OCI-LY3 (cell line): Measurements from ENCODE around the gene GPC4.

Experiments used
- H2AFZ ChIP-seq: fragments of 200-600, 300-600 bp; shearing (Covaris generic); 2 replicates; pipeline ENCODE4 v1.6.0; 2014; ENCODE audit warnings: antibody characterized with exemption, low read depth, low read length
- H3K27ac ChIP-seq: fragments of 200-600, 300-600 bp; sonication (generic); 2 replicates; pipeline ENCODE4 v1.5.1; 2014; ENCODE audit warnings: mild to moderate bottlenecking, low read length, moderate library complexity, mixed read lengths
- H3K27me3 ChIP-seq: fragments of 200-600, 300-600 bp; sonication (generic); 2 replicates; pipeline ENCODE4 v1.6.1; 2014; ENCODE audit warnings: low read depth, low read length, mixed read lengths
- H3K36me3 ChIP-seq: fragments of 200-600, 300-600 bp; sonication (generic); replicated peaks from 2 replicates; pipeline ENCODE3; 2014; ENCODE audit warnings: low read depth, low read length, mixed read lengths
- H3K4me1 ChIP-seq: fragments of 300-600, 200-600 bp; sonication (generic); 2 replicates; pipeline ENCODE4 v1.6.1; 2014; ENCODE audit warnings: low read length, mixed read lengths
- H3K4me2 ChIP-seq: fragments of 200-600, 300-600 bp; sonication (generic); 2 replicates; pipeline ENCODE4 v1.6.1; 2014; ENCODE audit warnings: low read length, mixed read lengths
- H3K4me3 ChIP-seq: fragments of 300-600, 200-600 bp; sonication (generic); 2 replicates; pipeline ENCODE4 v1.5.1; 2014; ENCODE audit warnings: antibody characterized with exemption, mild to moderate bottlenecking, low read length, moderate library complexity
- H3K79me2 ChIP-seq: fragments of 300-600, 200-600 bp; shearing (Covaris generic); 2 replicates; pipeline ENCODE4 v1.6.1; 2014; ENCODE audit warnings: mild to moderate bottlenecking, low read length, mixed read lengths
- H3K9ac ChIP-seq: fragments of 300-600, 200-600 bp; shearing (Covaris generic); 2 replicates; pipeline ENCODE4 v1.6.0; 2014; ENCODE audit warnings: mild to moderate bottlenecking, low read length, moderate library complexity
- H3K9me3 ChIP-seq: fragments of 200-600, 300-600 bp; shearing (Covaris generic); 2 replicates; pipeline ENCODE4 v1.6.1; 2014; ENCODE audit warnings: low read length, mixed read lengths; ENCODE audit not compliant: insufficient read depth
- H4K20me1 ChIP-seq: fragments of 200-600, 300-600 bp; sonication (generic); 2 replicates; pipeline ENCODE4 v1.6.1; 2016; ENCODE audit warnings: low read length, mixed read lengths; ENCODE audit not compliant: insufficient read depth
- EZH2phosphoT487 ChIP-seq: fragments of 200-600 bp; shearing (Covaris generic); IDR thresholded peaks from 2 replicates; pipeline ENCODE4 v1.6.1; 2018; ENCODE audit warnings: antibody characterized with exemption, mixed run types, low read depth
- TF ChIP-seq, protein P1 (sequence below): fragments of 200-600, 300-600 bp; sonication (generic); IDR thresholded peaks from 2 replicates; pipeline ENCODE4 v1.5.1; 2014; ENCODE audit warnings: antibody characterized with exemption, low read length, low read depth

GPC4 gene

DNA sequence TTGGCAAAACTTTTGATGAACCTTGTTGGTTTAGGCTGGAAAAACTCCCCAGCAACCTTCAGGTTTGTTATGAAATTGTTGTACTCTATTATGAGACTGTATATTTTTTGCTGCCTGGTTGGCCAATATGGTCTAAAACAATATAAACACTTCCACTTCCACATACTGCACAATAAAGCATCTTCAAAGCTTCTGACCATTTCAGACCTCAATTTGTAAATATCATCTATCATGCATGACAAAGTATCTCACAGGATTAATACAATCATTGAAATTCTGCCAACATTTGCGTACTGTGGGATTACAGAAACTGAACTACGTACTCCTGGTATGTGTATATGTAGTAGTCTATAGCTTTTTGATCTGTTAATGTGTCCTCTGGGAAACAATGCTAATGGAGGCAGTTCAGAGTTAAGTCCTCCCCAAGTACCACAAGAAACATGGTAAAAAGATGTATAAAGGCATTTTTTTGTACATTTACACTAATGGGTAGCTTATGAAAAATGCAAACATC, 40.4 kb downstream of the GPC4 start:
- H3K9ac ChIP-seq = no peak overlapping the region
- no peaks in the 10 kb centered on the region for H3K36me3 ChIP-seq
- no peak overlapping the region for H3K4me3 ChIP-seq
- H3K4me1 ChIP-seq = no peaks in the 10 kb centered on the region
- TF ChIP-seq EZH2phosphoT487 = no peak
- TF ChIP-seq, protein P1, sequence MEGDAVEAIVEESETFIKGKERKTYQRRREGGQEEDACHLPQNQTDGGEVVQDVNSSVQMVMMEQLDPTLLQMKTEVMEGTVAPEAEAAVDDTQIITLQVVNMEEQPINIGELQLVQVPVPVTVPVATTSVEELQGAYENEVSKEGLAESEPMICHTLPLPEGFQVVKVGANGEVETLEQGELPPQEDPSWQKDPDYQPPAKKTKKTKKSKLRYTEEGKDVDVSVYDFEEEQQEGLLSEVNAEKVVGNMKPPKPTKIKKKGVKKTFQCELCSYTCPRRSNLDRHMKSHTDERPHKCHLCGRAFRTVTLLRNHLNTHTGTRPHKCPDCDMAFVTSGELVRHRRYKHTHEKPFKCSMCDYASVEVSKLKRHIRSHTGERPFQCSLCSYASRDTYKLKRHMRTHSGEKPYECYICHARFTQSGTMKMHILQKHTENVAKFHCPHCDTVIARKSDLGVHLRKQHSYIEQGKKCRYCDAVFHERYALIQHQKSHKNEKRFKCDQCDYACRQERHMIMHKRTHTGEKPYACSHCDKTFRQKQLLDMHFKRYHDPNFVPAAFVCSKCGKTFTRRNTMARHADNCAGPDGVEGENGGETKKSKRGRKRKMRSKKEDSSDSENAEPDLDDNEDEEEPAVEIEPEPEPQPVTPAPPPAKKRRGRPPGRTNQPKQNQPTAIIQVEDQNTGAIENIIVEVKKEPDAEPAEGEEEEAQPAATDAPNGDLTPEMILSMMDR = no peak
- H3K27ac ChIP-seq = no peak overlapping the region
- no peak overlapping the region for H2AFZ ChIP-seq
- no peak overlapping the region for H3K4me2 ChIP-seq
- H3K9me3 ChIP-seq = no peaks in the 10 kb centered on the region
- no peaks in the 10 kb centered on the region for H4K20me1 ChIP-seq
- no peaks in the 10 kb centered on the region for H3K79me2 ChIP-seq
- no peaks in the 10 kb centered on the region for H3K27me3 ChIP-seq

DNA sequence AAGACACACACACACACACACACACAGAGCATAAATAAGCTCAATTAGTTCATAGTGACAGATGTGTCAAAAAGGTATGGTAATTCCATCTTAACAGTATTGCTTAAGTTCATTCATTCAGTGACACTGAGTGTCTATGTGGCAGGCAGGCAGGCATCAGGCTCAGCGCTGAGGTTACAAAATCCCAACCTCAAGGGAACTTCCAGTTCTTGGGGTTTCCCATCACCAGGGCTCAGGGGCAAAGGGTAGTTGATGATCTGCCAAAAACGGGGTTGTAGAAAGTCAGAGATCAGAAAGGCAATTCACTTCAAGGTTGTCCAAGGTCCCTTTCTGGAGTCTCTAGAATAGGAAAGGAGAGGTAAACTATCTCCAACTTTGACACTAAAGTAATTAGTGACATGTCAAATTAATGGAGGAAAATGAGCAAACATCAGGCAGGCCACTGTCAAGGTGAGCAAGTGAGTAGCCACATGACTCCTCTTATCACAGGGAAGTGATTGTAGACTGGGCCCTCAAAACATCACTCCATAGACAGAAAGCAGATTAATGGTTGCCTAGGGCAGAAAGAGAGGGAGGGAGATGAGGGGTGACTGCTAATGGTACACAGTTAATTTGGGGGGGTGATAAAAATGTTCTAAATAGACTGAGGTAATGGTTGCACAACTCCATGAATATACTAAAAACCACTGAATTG, 41.8 kb downstream of the GPC4 start:
- H3K9ac ChIP-seq = no peak overlapping the region
- H3K4me1 ChIP-seq = no peaks in the 10 kb centered on the region
- no peaks in the 10 kb centered on the region for H3K27me3 ChIP-seq
- H2AFZ ChIP-seq = no peak overlapping the region
- no peaks in the 10 kb centered on the region for H3K36me3 ChIP-seq
- no peak overlapping the region for H3K4me2 ChIP-seq
- no peaks in the 10 kb centered on the region for H3K9me3 ChIP-seq
- H3K79me2 ChIP-seq = no peaks in the 10 kb centered on the region
- no peak overlapping the region for H3K4me3 ChIP-seq
- no peaks in the 10 kb centered on the region for H4K20me1 ChIP-seq
- TF ChIP-seq, protein P1 = no peak
- H3K27ac ChIP-seq = no peak overlapping the region

DNA sequence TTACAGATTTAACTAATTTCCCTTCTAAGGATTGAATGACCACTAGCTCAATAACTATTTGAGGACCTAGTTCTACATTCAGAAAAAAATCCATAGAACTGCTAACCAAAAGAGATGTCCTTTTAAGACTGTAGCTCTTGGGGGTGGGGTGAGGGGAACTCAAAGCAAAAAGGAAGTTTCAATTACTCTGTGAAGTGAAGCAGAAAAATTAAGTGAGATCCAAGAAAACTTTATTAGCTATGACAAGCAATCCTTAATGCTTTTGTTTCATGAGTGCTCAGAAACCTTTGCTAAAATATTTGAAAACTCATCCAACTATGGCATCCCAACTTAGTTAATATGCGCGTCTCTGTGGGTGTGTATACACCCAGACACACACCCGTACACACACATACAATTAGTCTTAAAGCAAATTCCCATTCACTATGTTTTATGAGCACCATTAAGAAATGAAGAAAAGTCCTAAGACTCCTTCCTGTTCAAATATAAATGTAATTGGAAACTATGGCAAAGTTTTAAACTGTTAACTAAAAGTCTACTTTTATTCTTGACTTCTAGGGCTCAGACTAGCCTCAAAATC, 44.5 kb downstream of the GPC4 start:
- no peaks in the 10 kb centered on the region for H4K20me1 ChIP-seq
- no peak overlapping the region for H3K4me3 ChIP-seq
- no peaks in the 10 kb centered on the region for H3K4me1 ChIP-seq
- no peak overlapping the region for H3K9ac ChIP-seq
- TF ChIP-seq, protein P1 = no peak
- TF ChIP-seq EZH2phosphoT487 = no peak
- no peaks in the 10 kb centered on the region for H3K79me2 ChIP-seq
- no peaks in the 10 kb centered on the region for H3K27me3 ChIP-seq
- H2AFZ ChIP-seq = no peak overlapping the region
- no peaks in the 10 kb centered on the region for H3K36me3 ChIP-seq
- H3K27ac ChIP-seq = no peak overlapping the region
- H3K4me2 ChIP-seq = no peak overlapping the region
- no peaks in the 10 kb centered on the region for H3K9me3 ChIP-seq

DNA sequence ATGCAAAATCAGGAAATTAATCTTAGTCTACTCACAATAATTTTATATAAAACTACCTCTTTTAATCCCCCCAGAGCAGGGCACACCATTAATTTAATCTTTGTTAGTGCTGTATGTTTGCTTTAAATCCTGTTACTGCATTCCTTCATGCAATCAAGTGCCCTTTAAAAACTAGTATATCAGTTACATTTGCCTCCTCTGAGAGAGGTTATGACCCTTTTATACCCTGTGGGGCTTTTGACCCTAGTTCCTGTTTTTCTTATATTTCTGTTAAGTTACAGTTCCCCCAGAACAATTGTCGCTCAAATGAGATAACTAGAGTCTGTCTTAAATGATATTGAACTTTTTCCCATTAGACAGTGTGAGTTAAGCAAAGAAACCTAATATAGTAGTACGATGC, 46.2 kb downstream of the GPC4 start:
- no peaks in the 10 kb centered on the region for H3K9me3 ChIP-seq
- H3K27ac ChIP-seq = no peak overlapping the region
- TF ChIP-seq EZH2phosphoT487 = no peak
- TF ChIP-seq, protein P1 = no peak
- no peaks in the 10 kb centered on the region for H3K4me1 ChIP-seq
- no peaks in the 10 kb centered on the region for H3K36me3 ChIP-seq
- H3K4me2 ChIP-seq = no peak overlapping the region
- H3K4me3 ChIP-seq = no peak overlapping the region
- no peaks in the 10 kb centered on the region for H3K27me3 ChIP-seq
- H3K9ac ChIP-seq = no peak overlapping the region
- H4K20me1 ChIP-seq = no peaks in the 10 kb centered on the region
- no peak overlapping the region for H2AFZ ChIP-seq
- H3K79me2 ChIP-seq = no peaks in the 10 kb centered on the region
